Measurements from ENCODE around the gene ABCB1.

DNA sequence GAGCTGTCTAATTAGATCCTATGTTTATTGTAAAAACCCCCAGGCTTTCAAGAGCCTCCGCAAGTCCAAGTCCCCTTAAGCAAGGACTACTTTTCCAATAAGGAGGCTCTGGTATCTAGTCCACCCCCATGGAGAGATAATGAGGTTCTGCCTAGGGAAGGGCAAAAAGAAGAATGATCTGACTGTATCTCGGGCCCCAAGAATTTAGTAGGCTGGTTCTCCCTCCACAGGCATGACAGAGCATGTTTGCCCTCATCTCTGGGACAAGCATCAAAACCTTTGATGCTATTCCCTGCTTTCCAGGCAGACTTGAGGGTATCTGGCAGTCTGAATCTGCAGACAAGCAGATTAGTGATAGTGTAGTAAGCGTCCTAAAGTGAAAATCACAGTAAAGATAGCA, 19.0 kb downstream of the ABCB1 start:
- TF ChIP-seq TCF12 (IDR thresholded peaks at IDR 0.05; ENCODE audit: low read depth) = no peak
- TF ChIP-seq, protein P1, sequence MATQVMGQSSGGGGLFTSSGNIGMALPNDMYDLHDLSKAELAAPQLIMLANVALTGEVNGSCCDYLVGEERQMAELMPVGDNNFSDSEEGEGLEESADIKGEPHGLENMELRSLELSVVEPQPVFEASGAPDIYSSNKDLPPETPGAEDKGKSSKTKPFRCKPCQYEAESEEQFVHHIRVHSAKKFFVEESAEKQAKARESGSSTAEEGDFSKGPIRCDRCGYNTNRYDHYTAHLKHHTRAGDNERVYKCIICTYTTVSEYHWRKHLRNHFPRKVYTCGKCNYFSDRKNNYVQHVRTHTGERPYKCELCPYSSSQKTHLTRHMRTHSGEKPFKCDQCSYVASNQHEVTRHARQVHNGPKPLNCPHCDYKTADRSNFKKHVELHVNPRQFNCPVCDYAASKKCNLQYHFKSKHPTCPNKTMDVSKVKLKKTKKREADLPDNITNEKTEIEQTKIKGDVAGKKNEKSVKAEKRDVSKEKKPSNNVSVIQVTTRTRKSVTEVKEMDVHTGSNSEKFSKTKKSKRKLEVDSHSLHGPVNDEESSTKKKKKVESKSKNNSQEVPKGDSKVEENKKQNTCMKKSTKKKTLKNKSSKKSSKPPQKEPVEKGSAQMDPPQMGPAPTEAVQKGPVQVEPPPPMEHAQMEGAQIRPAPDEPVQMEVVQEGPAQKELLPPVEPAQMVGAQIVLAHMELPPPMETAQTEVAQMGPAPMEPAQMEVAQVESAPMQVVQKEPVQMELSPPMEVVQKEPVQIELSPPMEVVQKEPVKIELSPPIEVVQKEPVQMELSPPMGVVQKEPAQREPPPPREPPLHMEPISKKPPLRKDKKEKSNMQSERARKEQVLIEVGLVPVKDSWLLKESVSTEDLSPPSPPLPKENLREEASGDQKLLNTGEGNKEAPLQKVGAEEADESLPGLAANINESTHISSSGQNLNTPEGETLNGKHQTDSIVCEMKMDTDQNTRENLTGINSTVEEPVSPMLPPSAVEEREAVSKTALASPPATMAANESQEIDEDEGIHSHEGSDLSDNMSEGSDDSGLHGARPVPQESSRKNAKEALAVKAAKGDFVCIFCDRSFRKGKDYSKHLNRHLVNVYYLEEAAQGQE (IDR thresholded peaks at IDR 0.05; ENCODE audit: low read depth) = no peak
- TF ChIP-seq CREB1 (IDR thresholded peaks at IDR 0.05; ENCODE audit: low read depth) = no peak
- no peak for TF ChIP-seq TEAD4 (IDR thresholded peaks at IDR 0.05)
- no peak for TF ChIP-seq EP300 (IDR thresholded peaks at IDR 0.05; ENCODE audit: borderline replicate concordance)
- TF ChIP-seq RAD21 (IDR thresholded peaks at IDR 0.05; ENCODE audit: low read depth) = no peak
- no peak for TF ChIP-seq TAF1 (IDR thresholded peaks at IDR 0.05; ENCODE audit: low read depth)
- TF ChIP-seq, protein P2, sequence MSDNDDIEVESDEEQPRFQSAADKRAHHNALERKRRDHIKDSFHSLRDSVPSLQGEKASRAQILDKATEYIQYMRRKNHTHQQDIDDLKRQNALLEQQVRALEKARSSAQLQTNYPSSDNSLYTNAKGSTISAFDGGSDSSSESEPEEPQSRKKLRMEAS (IDR thresholded peaks at IDR 0.05) = no peak
- no peak for TF ChIP-seq NFIC (IDR thresholded peaks at IDR 0.05)

Measured in Ishikawa (cell line).